ENCODE data around the gene SLC22A13. TPM values are rescaled to one million over a fixed set of nuclear protein-coding genes. Genes with fewer than 3 reads are reported as not detected.

SLC22A13 gene
- total RNA-seq, 1 donor from 2014 or later, result 0.94 TPM

Small RNA genes within 50 kb of the gene (small RNA-seq; reads per million reads assigned to genes)
- not detected for gene RNU6-235P

Other genes starting within 250 kb of the SLC22A13 start
- gene PLCD1, start 236.2 kb upstream of the SLC22A13 start, total RNA-seq, result 4.4 TPM
- gene DLEC1, start 226.6 kb upstream of the SLC22A13 start, total RNA-seq, result 0.78 TPM
- 26.2 TPM for gene ACAA1, start 128.7 kb upstream of the SLC22A13 start, total RNA-seq
- 2.7 TPM for gene MYD88, start 127.2 kb upstream of the SLC22A13 start, total RNA-seq
- gene OXSR1, start 100.3 kb upstream of the SLC22A13 start, total RNA-seq, result 54.9 TPM
- 0.31 TPM for gene SLC22A14, start 16.5 kb downstream of the SLC22A13 start, total RNA-seq
- 7.3 TPM for gene XYLB, start 81.0 kb downstream of the SLC22A13 start, total RNA-seq
- 42.6 TPM for gene ACVR2B, start 188.1 kb downstream of the SLC22A13 start, total RNA-seq
- 18.9 TPM for gene EXOG, start 230.5 kb downstream of the SLC22A13 start, total RNA-seq